ENCODE results near the gene RRAGD.

Gene RRAGD

GRCh38 chr6:89432875-89433251 lies 20.8 kb upstream of the RRAGD start, which contains the start of gene ANKRD6:
Gene ANKRD6, plus strand, starts transcription at chr6:89433152. Its CDS starts 133,825 bp downstream, at chr6:89566977.
- Mint-ChIP-seq H3K36me3 (no peaks in the 10 kb centered on the region), H3K27me3 (no peaks in the 10 kb centered on the region), H3K27ac (peak within 1 kb of the TSS; percentile 62), H3K4me3 (peak within 1 kb of the TSS; percentile 88), H3K9me3 (no peaks in the 10 kb centered on the region), H3K4me1 (peaks cover 28% of the 10 kb centered on the region)

GRCh38 chr6:89430201-89430962 lies 18.3 kb upstream of the RRAGD start:
- H3K27me3 Mint-ChIP-seq, result no peaks in the 10 kb centered on the region
- H3K27ac Mint-ChIP-seq, result no peak overlapping the region
- peaks cover 25% of the 10 kb centered on the region for H3K4me1 Mint-ChIP-seq
- no peak overlapping the region for H3K4me3 Mint-ChIP-seq
- H3K36me3 Mint-ChIP-seq, result no peaks in the 10 kb centered on the region
- H3K9me3 Mint-ChIP-seq, result no peaks in the 10 kb centered on the region

- Mint-ChIP-seq H3K27me3 (peaks cover 8% of the 10 kb centered on the region), H3K4me1 (peaks cover 13% of the 10 kb centered on the region), H3K36me3 (no peaks in the 10 kb centered on the region), H3K4me3 (no peak overlapping the region), H3K9me3 (no peaks in the 10 kb centered on the region), H3K27ac (no peak overlapping the region)
Observed at GRCh38 chr6:89416796-89417195, 4.7 kb upstream of the RRAGD start.

- Mint-ChIP-seq H3K9me3 (no peaks in the 10 kb centered on the region), H3K27me3 (peaks cover 8% of the 10 kb centered on the region), H3K4me3 (no peak overlapping the region), H3K27ac (no peak overlapping the region), H3K36me3 (no peaks in the 10 kb centered on the region), H3K4me1 (peaks cover 21% of the 10 kb centered on the region)
Observed at GRCh38 chr6:89415185-89415584, 3.1 kb upstream of the RRAGD start.

GRCh38 chr6:89414215-89414614 lies 2.1 kb upstream of the RRAGD start:
- H3K4me1 Mint-ChIP-seq, result peaks cover 22% of the 10 kb centered on the region
- no peaks in the 10 kb centered on the region for H3K9me3 Mint-ChIP-seq
- H3K27ac Mint-ChIP-seq, result no peak overlapping the region
- no peaks in the 10 kb centered on the region for H3K36me3 Mint-ChIP-seq
- H3K27me3 Mint-ChIP-seq, result peaks cover 8% of the 10 kb centered on the region
- no peak overlapping the region for H3K4me3 Mint-ChIP-seq

GRCh38 chr6:89413006-89413400 lies 930 bp upstream of the RRAGD start:
- H3K27ac Mint-ChIP-seq, result peak overlapping the region; percentile 91
- H3K4me3 Mint-ChIP-seq, result peak overlapping the region; percentile 91
- H3K27me3 Mint-ChIP-seq, result peaks cover 8% of the 10 kb centered on the region
- H3K9me3 Mint-ChIP-seq, result no peaks in the 10 kb centered on the region
- no peaks in the 10 kb centered on the region for H3K36me3 Mint-ChIP-seq
- peaks cover 22% of the 10 kb centered on the region for H3K4me1 Mint-ChIP-seq

GRCh38 chr6:89411145-89412070 lies 665 bp downstream of the RRAGD start:
- Mint-ChIP-seq H3K27me3 (peaks cover 5% of the 10 kb centered on the region), H3K36me3 (no peaks in the 10 kb centered on the region), H3K9me3 (no peaks in the 10 kb centered on the region), H3K4me1 (peaks cover 22% of the 10 kb centered on the region), H3K27ac (peak overlapping the region; percentile 74), H3K4me3 (peak overlapping the region; percentile 85)

GRCh38 chr6:89410788-89411144 lies 1.3 kb downstream of the RRAGD start:
- Mint-ChIP-seq H3K36me3 (no peaks in the 10 kb centered on the region), H3K27ac (peak overlapping the region; percentile 74), H3K4me1 (peaks cover 22% of the 10 kb centered on the region), H3K9me3 (no peaks in the 10 kb centered on the region), H3K27me3 (peaks cover 4% of the 10 kb centered on the region), H3K4me3 (peak overlapping the region; percentile 85)

- peaks cover under 1% of the 10 kb centered on the region for H3K27me3 Mint-ChIP-seq
- no peaks in the 10 kb centered on the region for H3K9me3 Mint-ChIP-seq
- no peaks in the 10 kb centered on the region for H3K36me3 Mint-ChIP-seq
- H3K4me3 Mint-ChIP-seq, result peak overlapping the region; percentile 85
- no peak overlapping the region for H3K27ac Mint-ChIP-seq
- peaks cover 22% of the 10 kb centered on the region for H3K4me1 Mint-ChIP-seq
Observed at GRCh38 chr6:89410231-89410761, 1.8 kb downstream of the RRAGD start.

- Mint-ChIP-seq H3K27me3 (no peaks in the 10 kb centered on the region), H3K9me3 (no peaks in the 10 kb centered on the region), H3K4me3 (no peak overlapping the region), H3K27ac (no peak overlapping the region), H3K36me3 (no peaks in the 10 kb centered on the region), H3K4me1 (peaks cover 22% of the 10 kb centered on the region)
Observed at GRCh38 chr6:89409461-89410035, 2.5 kb downstream of the RRAGD start.

GRCh38 chr6:89406141-89406540 lies 5.9 kb downstream of the RRAGD start:
- no peak overlapping the region for H3K27ac Mint-ChIP-seq
- no peaks in the 10 kb centered on the region for H3K27me3 Mint-ChIP-seq
- H3K9me3 Mint-ChIP-seq, result no peaks in the 10 kb centered on the region
- H3K36me3 Mint-ChIP-seq, result no peaks in the 10 kb centered on the region
- H3K4me3 Mint-ChIP-seq, result no peak overlapping the region
- peaks cover 9% of the 10 kb centered on the region for H3K4me1 Mint-ChIP-seq

GRCh38 chr6:89404512-89404911 lies 7.6 kb downstream of the RRAGD start:
- Mint-ChIP-seq H3K27me3 (no peaks in the 10 kb centered on the region), H3K4me3 (no peak overlapping the region), H3K4me1 (no peaks in the 10 kb centered on the region), H3K36me3 (no peaks in the 10 kb centered on the region), H3K27ac (no peak overlapping the region), H3K9me3 (no peaks in the 10 kb centered on the region)

GRCh38 chr6:89402776-89403175 lies 9.3 kb downstream of the RRAGD start:
- Mint-ChIP-seq H3K27ac (no peak overlapping the region), H3K9me3 (no peaks in the 10 kb centered on the region), H3K36me3 (no peaks in the 10 kb centered on the region), H3K27me3 (no peaks in the 10 kb centered on the region), H3K4me1 (no peaks in the 10 kb centered on the region), H3K4me3 (no peak overlapping the region)

GRCh38 chr6:89400912-89401399 lies 11.1 kb downstream of the RRAGD start:
- H3K4me3 Mint-ChIP-seq, result no peak overlapping the region
- no peak overlapping the region for H3K27ac Mint-ChIP-seq
- H3K27me3 Mint-ChIP-seq, result no peaks in the 10 kb centered on the region

GRCh38 chr6:89400050-89400449 lies 12.0 kb downstream of the RRAGD start:
- Mint-ChIP-seq H3K27ac (no peak overlapping the region), H3K4me3 (no peak overlapping the region), H3K27me3 (no peaks in the 10 kb centered on the region), H3K9me3 (no peaks in the 10 kb centered on the region), H3K36me3 (no peaks in the 10 kb centered on the region), H3K4me1 (no peaks in the 10 kb centered on the region)

More at GRCh38 chr6:89400912-89401399, 11.1 kb downstream of the RRAGD start:
- no peaks in the 10 kb centered on the region for H3K9me3 Mint-ChIP-seq
- H3K4me1 Mint-ChIP-seq, result no peaks in the 10 kb centered on the region
- H3K36me3 Mint-ChIP-seq, result no peaks in the 10 kb centered on the region

All from activated naive CD4-positive, alpha-beta T cell treated with anti-CD3 and anti-CD28 coated beads, Interleukin-2, amount 50 U/mL, for 24 hours (primary cell).